PC-3 (cell line): ENCODE data around the gene ACAD9.

Source experiments
- EZH2 ChIP-seq: fragments of 300-600 bp; sonication (generic); IDR thresholded peaks from one replicate; pipeline ENCODE4 v1.6.1; 2017; ENCODE audit warnings: antibody characterized with exemption, mild to moderate bottlenecking, low read length; ENCODE audit not compliant: unreplicated experiment
- TF ChIP-seq, protein P1 (sequence below): fragments of 300-600 bp; sonication (generic); conservative IDR thresholded peaks from 2 replicates; pipeline ENCODE4 v1.5.1; 2017; ENCODE audit warnings: antibody characterized with exemption, low read depth, mild to moderate bottlenecking, low read length

GRCh38 chr3:128949158-128949557, 69.7 kb downstream of the ACAD9 start:
- no peak for TF ChIP-seq EZH2
- TF ChIP-seq, protein P1, sequence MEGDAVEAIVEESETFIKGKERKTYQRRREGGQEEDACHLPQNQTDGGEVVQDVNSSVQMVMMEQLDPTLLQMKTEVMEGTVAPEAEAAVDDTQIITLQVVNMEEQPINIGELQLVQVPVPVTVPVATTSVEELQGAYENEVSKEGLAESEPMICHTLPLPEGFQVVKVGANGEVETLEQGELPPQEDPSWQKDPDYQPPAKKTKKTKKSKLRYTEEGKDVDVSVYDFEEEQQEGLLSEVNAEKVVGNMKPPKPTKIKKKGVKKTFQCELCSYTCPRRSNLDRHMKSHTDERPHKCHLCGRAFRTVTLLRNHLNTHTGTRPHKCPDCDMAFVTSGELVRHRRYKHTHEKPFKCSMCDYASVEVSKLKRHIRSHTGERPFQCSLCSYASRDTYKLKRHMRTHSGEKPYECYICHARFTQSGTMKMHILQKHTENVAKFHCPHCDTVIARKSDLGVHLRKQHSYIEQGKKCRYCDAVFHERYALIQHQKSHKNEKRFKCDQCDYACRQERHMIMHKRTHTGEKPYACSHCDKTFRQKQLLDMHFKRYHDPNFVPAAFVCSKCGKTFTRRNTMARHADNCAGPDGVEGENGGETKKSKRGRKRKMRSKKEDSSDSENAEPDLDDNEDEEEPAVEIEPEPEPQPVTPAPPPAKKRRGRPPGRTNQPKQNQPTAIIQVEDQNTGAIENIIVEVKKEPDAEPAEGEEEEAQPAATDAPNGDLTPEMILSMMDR: no peak
